ENCODE measurements around the gene NFATC3. TPM values are rescaled to one million over a fixed set of nuclear protein-coding genes. Genes with fewer than 3 reads are reported as not detected.

NFATC3 gene
- polyA plus RNA-seq, 12 donors, result 28.3 to 34.3 (median 30.7) TPM; not detected in 1

DNA sequence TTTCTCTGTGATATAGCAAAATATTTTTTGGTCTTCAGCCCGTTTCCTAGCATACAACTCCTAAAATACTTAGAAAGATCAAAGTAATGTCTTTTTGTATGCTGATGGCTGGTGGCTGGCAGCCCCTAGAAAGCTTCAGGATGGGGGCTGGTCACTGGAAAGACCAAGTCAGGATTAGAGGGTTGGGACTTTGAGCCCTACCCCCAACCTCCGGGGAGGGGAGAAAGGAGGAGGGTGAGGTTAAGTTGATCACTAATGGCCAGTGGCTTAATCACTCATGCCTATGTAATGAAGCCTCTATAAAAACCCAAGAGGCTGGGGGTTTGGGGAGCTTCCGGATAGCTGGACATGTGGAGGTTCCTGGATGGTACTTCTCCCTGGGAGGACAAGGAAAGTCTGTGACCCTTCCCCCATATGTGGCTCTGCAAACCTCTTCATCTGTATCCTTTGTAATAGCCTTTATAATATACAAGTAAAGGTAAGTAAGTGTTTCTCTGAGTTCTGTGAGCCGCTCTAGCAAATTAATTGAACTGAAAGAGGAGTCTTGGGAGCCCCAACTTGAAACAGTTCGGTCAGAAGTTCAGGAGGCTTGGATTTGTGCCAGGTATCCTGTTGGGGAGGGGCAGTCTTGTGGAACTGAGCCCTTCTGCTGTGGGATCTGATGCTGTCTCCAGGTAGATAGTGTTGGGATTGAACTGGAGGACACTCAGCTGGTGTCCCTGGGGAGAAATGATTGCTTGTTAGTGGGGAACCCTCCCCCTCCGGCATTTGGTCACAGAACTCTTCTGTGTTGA lies 182.6 kb downstream of the NFATC3 start:
- DNase-seq, result no peak

DNA sequence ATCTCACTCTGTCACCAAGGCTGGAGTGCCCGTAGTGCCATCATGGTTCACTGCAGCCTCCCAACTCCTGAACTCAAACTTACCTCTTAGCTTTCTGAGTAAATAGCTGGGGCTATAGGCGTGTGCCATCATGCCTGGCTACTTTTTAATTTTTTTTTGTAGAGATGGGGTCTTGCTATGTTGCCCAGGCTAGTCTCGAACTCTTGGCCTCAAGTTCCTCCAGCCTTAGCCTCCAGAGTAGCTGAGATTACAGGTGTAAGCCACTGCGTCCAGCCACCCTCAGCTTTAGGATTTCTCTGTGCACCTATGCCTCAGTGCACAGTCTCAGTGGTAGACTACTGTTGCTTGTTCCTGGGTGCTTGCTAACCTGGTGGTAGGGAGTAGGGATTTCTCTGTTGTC lies 184.6 kb downstream of the NFATC3 start:
- DNase-seq, result no peak

DNA sequence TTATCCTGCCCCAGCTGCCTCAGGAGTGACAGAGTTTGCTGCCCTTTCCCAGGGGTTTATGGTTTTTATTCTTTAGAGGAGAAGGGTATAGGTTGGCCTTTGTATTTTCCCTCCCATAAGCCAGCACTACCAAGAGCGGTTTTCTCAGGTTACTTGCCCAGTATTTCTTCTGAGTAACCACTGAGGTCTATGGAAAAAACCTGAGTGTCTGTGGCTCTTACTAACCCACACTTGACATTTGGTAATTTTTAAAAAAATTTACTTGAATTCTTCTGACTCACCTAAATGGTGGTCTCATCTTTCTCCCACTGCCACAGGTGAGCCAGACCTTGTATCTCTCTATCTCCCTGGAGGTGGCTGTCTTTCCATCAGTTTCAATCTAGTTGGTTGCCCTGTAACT lies 185.2 kb downstream of the NFATC3 start:
- no peak for DNase-seq

- DNase-seq, result no peak
Observed at GRCh38 chr16:68272507-68273209, 187.5 kb downstream of the NFATC3 start.

DNA sequence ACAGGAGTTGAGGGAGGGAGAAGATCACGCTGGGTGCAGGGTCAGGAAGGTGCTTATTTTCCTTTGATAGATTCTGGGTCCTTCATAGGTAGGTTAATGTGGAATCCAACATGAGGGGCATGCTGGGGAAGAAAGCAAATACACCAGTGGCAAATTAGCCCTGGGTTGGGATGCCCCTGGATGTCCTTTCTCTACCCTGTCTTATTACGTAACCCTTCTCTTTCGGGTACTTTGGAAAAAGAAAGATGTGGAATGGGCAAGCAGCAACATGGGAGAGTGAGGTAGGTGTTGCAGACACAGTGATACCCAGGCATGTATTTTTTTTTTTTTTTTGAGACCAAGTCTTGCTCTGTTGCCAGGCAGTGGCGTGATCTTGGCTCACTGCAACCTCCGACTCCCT lies 188.3 kb downstream of the NFATC3 start:
- no peak for DNase-seq

GRCh38 chr16:68273896-68274295 lies 188.7 kb downstream of the NFATC3 start:
- no peak for DNase-seq

- DNase-seq, result no peak
Observed at GRCh38 chr16:68274441-68274840, 189.3 kb downstream of the NFATC3 start.

DNA sequence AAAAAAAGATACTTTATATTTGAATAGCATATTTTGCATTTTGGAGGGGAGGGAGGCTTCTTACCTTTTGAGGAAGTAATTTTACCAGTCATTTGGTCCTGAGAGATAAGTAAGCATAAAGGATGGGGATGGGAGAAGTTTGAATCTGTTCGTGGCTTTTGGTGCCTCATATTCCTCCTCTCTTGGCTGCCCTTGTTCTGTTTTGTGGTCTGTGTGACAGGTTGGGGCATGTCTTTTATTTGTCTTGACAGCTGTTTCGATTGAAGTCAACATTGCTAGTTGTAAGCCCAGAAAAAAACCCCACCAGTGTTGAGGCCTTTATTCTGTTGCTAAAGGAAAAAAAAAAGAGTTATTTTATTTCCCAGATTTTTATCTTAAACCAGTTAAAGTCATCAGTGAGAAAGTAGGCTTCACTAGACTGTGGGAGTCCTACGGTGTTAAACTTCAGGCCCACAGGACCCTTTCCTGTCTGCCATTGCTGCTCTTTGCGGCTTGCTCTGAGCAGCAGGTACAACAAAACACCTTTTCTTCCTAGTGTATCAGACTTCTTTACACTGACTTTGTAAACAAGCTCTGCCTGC lies 190.5 kb downstream of the NFATC3 start:
- DNase-seq, result no peak

DNA sequence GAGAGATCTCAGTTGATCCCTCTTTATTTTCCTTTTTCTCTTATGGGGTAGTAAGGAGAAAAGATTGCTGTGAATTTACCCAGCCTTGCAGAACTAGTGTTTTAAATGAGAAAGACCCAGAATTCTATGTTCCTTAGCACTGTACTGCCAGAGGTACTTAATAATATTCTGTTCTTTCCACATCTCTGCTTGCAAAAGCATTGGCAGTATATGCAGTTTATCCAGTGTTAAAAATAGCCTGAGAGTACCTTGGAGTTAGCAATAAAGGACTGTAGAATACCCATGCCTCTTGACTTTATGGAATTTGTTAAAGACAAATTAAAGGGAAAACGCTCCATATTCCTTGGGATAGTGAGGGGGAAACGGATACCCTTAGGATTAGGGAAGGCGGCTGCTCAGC lies 191.1 kb downstream of the NFATC3 start:
- DNase-seq, result no peak

Other genes with a start within 250 kb of the NFATC3 start
- 10 to 100 TPM in 11 of 12 donors, not detected in 1; 11.8 to 25.6 (median 22.2) TPM for gene THAP11, start 243.1 kb upstream of the NFATC3 start, polyA plus RNA-seq (ENCODE audit: insufficient read length in 12 of 12)
- gene NUTF2, start 238.4 kb upstream of the NFATC3 start, polyA plus RNA-seq (ENCODE audit: insufficient read length in 12 of 12), result 1,000 to 10,000 TPM in 1 of 12 donors, 100 to 1,000 TPM in 11; 111 to 1,287 (median 122) TPM
- gene CENPT, start 237.7 kb upstream of the NFATC3 start, polyA plus RNA-seq (ENCODE audit: insufficient read length in 12 of 12), result 10 to 100 TPM in 11 of 12 donors, not detected in 1; 27.3 to 61.6 (median 32.4) TPM
- 100 to 1,000 TPM in 5 of 12 donors, 10 to 100 TPM in 7; 40.4 to 146 (median 96.8) TPM for gene EDC4, start 212.3 kb upstream of the NFATC3 start, polyA plus RNA-seq (ENCODE audit: insufficient read length in 12 of 12)
- gene NRN1L, start 200.5 kb upstream of the NFATC3 start, polyA plus RNA-seq (ENCODE audit: insufficient read length in 12 of 12), result 1 to 10 TPM in 1 of 12 donors, under 1 TPM in 6, not detected in 5; 0.37 to 1.7 (median 0.74) TPM
- gene PSKH1, start 192.1 kb upstream of the NFATC3 start, polyA plus RNA-seq (ENCODE audit: insufficient read length in 12 of 12), result 10 to 100 TPM in 11 of 12 donors, not detected in 1; 15.6 to 32.5 (median 21.0) TPM
- gene CTRL, start 153.5 kb upstream of the NFATC3 start, polyA plus RNA-seq (ENCODE audit: insufficient read length in 12 of 12), result 1 to 10 TPM in 10 of 12 donors, not detected in 2; 1.2 to 5.8 (median 4.3) TPM
- gene PSMB10, start 148.5 kb upstream of the NFATC3 start, polyA plus RNA-seq (ENCODE audit: insufficient read length in 12 of 12), result 10 to 100 TPM in 11 of 12 donors, not detected in 1; 18.9 to 28.5 (median 23.1) TPM
- 10 to 100 TPM in 11 of 12 donors, not detected in 1; 15.7 to 39.5 (median 18.8) TPM for gene LCAT, start 141.2 kb upstream of the NFATC3 start, polyA plus RNA-seq (ENCODE audit: insufficient read length in 12 of 12)
- gene SLC12A4, start 116.7 kb upstream of the NFATC3 start, polyA plus RNA-seq (ENCODE audit: insufficient read length in 12 of 12), result 10 to 100 TPM in 11 of 12 donors, not detected in 1; 28.2 to 51.5 (median 40.7) TPM
- gene DPEP3, start 104.9 kb upstream of the NFATC3 start, polyA plus RNA-seq (ENCODE audit: insufficient read length in 12 of 12), result under 1 TPM in 2 of 12 donors, not detected in 10; 0.08 to 0.13 TPM
- 1 to 10 TPM in 6 of 12 donors, under 1 TPM in 4, not detected in 2; 0.63 to 2.2 (median 1.3) TPM for gene DPEP2, start 85.9 kb upstream of the NFATC3 start, polyA plus RNA-seq (ENCODE audit: insufficient read length in 12 of 12)
- not detected for gene DPEP2NB, start 69.5 kb upstream of the NFATC3 start, polyA plus RNA-seq (ENCODE audit: insufficient read length in 12 of 12)
- 1 to 10 TPM in 10 of 12 donors, not detected in 2; 3.7 to 6.5 (median 5.3) TPM for gene DDX28, start 62.1 kb upstream of the NFATC3 start, polyA plus RNA-seq (ENCODE audit: insufficient read length in 12 of 12)
- 10 to 100 TPM in 7 of 12 donors, 1 to 10 TPM in 3, not detected in 2; 9.8 to 13.9 (median 11.8) TPM for gene DUS2, start 62.1 kb upstream of the NFATC3 start, polyA plus RNA-seq (ENCODE audit: insufficient read length in 12 of 12)
- gene ESRP2, start 150.8 kb downstream of the NFATC3 start, polyA plus RNA-seq (ENCODE audit: insufficient read length in 12 of 12), result 10 to 100 TPM in 1 of 12 donors, 1 to 10 TPM in 4, under 1 TPM in 6, not detected in 1; 0.31 to 31.4 (median 0.78) TPM
- 10 to 100 TPM in 11 of 12 donors, not detected in 1; 14.3 to 42.3 (median 27.0) TPM for gene PLA2G15, start 160.0 kb downstream of the NFATC3 start, polyA plus RNA-seq (ENCODE audit: insufficient read length in 12 of 12)
- 10 to 100 TPM in 6 of 12 donors, 1 to 10 TPM in 5, not detected in 1; 5.5 to 21.5 (median 10.1) TPM for gene SLC7A6, start 179.2 kb downstream of the NFATC3 start, polyA plus RNA-seq (ENCODE audit: insufficient read length in 12 of 12)
- gene SLC7A6OS, start 225.6 kb downstream of the NFATC3 start, polyA plus RNA-seq (ENCODE audit: insufficient read length in 12 of 12), result 10 to 100 TPM in 11 of 12 donors, not detected in 1; 12.2 to 20.1 (median 15.1) TPM
- gene PRMT7, start 225.6 kb downstream of the NFATC3 start, polyA plus RNA-seq (ENCODE audit: insufficient read length in 12 of 12), result 10 to 100 TPM in 11 of 12 donors, not detected in 1; 33.0 to 56.0 (median 40.2) TPM